ENCODE measurements around the gene TENM4. TPM values are rescaled to one million over a fixed set of nuclear protein-coding genes. Genes with fewer than 3 reads are reported as not detected.
"Not testable (repeated sequence)": the region's sequence is repeated elsewhere in the genome, so short reads cannot be mapped to it uniquely, and the experiment has no call there.

Gene TENM4
- polyA plus RNA-seq, 2 of the 4 experiments (the other 2 are of a cell fraction) = 0.06 to 0.31 TPM

DNA sequence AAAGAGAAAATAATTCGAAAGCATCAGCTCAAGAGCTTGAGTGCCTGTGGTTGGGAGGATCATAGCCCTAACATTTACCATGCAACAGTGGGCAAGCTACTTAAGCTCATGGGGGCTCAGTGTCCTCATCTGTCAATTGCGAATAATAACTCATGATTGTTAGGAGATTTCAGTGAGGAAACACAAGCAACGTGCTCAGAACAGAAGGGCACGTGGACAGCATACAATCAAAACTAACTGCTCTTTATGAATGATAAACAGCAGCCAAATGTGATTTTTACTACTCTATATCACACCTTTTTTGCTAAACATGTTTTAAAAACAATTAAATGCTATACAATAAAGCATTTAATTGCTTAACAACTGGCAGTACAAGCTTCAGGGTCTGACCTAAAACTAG lies 556.1 kb downstream of the TENM4 start:
- POLR2A ChIA-PET = no interaction called here
- 38% methylated on average over 4 of the region's 4 CpGs for WGBS (ENCODE audit: missing lambda C conversion rate)
- no peaks in the 10 kb centered on the region for H3K9me3 ChIP-seq
- H3K4me1 ChIP-seq = no peaks in the 10 kb centered on the region
- no peak overlapping the region for H3K4me3 ChIP-seq
- DNase-seq (ENCODE audit: low read depth in 1 of 2, low spot score in 1 of 2) (no peak), FAIRE-seq (no peak), ATAC-seq (no peak)
- CTCF ChIA-PET = interaction anchor here (0.9 to 1.9 kb wide), 2 partner anchors 12 to 17 kb away, joined by 3 to 8 read pairs; no protein-coding TSS in a partner anchor
- H3K27ac ChIP-seq = no peak overlapping the region
- TF ChIP-seq, protein P1, sequence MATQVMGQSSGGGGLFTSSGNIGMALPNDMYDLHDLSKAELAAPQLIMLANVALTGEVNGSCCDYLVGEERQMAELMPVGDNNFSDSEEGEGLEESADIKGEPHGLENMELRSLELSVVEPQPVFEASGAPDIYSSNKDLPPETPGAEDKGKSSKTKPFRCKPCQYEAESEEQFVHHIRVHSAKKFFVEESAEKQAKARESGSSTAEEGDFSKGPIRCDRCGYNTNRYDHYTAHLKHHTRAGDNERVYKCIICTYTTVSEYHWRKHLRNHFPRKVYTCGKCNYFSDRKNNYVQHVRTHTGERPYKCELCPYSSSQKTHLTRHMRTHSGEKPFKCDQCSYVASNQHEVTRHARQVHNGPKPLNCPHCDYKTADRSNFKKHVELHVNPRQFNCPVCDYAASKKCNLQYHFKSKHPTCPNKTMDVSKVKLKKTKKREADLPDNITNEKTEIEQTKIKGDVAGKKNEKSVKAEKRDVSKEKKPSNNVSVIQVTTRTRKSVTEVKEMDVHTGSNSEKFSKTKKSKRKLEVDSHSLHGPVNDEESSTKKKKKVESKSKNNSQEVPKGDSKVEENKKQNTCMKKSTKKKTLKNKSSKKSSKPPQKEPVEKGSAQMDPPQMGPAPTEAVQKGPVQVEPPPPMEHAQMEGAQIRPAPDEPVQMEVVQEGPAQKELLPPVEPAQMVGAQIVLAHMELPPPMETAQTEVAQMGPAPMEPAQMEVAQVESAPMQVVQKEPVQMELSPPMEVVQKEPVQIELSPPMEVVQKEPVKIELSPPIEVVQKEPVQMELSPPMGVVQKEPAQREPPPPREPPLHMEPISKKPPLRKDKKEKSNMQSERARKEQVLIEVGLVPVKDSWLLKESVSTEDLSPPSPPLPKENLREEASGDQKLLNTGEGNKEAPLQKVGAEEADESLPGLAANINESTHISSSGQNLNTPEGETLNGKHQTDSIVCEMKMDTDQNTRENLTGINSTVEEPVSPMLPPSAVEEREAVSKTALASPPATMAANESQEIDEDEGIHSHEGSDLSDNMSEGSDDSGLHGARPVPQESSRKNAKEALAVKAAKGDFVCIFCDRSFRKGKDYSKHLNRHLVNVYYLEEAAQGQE (IDR thresholded peaks at IDR 0.05) = no peak
- TF ChIP-seq HEYL (CRISPR knock-in tag; IDR thresholded peaks at IDR 0.05) (no peak), ZNF302 (CRISPR knock-in tag; IDR thresholded peaks at IDR 0.05) (no peak), MAFK (IDR thresholded peaks at IDR 0.05; ENCODE audit: partially characterized antibody) (no peak), JUN (IDR thresholded peaks at IDR 0.05) (no peak), HOXB5 (CRISPR knock-in tag; IDR thresholded peaks at IDR 0.05) (no peak), POLR2A (IDR thresholded peaks at IDR 0.05; ENCODE audit: low read length) (no peak), ZC3H11A (IDR thresholded peaks at IDR 0.05) (no peak), SMC3 (IDR thresholded peaks at IDR 0.05) (no peak)
- TF ChIP-seq, protein P2, sequence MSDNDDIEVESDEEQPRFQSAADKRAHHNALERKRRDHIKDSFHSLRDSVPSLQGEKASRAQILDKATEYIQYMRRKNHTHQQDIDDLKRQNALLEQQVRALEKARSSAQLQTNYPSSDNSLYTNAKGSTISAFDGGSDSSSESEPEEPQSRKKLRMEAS (IDR thresholded peaks at IDR 0.05) = no peak
- TF ChIP-seq, protein P3, sequence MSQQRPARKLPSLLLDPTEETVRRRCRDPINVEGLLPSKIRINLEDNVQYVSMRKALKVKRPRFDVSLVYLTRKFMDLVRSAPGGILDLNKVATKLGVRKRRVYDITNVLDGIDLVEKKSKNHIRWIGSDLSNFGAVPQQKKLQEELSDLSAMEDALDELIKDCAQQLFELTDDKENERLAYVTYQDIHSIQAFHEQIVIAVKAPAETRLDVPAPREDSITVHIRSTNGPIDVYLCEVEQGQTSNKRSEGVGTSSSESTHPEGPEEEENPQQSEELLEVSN (IDR thresholded peaks at IDR 0.05; ENCODE audit: borderline replicate concordance, low read depth) = no peak
- no peak overlapping the region for H3K4me2 ChIP-seq

DNA sequence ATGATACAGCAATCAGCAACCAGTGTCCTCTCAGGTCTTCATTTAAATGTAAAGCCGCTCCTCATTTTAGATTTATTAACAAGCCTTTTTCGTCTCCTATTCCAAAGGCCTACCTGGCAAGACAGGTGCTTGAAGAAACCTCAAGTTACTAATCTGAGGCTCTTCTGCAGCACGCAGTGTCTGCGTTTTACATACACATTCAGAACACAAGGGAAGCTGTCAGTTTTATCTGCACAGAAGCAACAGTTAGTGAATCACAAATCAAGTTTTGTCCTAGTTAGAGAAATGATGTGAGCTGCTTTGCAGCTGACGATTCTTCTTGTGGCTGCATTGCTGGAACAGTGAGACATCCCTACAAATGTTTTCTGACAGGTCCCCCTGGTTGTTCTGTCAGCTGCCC lies 557.3 kb downstream of the TENM4 start:
- ATAC-seq (no peak), DNase-seq (ENCODE audit: low read depth in 1 of 2, low spot score in 1 of 2) (no peak), FAIRE-seq (no peak)
- H3K4me3 ChIP-seq = no peak overlapping the region
- H3K9me3 ChIP-seq = no peaks in the 10 kb centered on the region
- WGBS (ENCODE audit: missing lambda C conversion rate) = 62% methylated on average over 5 of the region's 5 CpGs
- H3K4me2 ChIP-seq = no peak overlapping the region
- ChIA-PET CTCF (no interaction called here), POLR2A (no interaction called here)
- no peak overlapping the region for H3K27ac ChIP-seq
- TF ChIP-seq, protein P4, sequence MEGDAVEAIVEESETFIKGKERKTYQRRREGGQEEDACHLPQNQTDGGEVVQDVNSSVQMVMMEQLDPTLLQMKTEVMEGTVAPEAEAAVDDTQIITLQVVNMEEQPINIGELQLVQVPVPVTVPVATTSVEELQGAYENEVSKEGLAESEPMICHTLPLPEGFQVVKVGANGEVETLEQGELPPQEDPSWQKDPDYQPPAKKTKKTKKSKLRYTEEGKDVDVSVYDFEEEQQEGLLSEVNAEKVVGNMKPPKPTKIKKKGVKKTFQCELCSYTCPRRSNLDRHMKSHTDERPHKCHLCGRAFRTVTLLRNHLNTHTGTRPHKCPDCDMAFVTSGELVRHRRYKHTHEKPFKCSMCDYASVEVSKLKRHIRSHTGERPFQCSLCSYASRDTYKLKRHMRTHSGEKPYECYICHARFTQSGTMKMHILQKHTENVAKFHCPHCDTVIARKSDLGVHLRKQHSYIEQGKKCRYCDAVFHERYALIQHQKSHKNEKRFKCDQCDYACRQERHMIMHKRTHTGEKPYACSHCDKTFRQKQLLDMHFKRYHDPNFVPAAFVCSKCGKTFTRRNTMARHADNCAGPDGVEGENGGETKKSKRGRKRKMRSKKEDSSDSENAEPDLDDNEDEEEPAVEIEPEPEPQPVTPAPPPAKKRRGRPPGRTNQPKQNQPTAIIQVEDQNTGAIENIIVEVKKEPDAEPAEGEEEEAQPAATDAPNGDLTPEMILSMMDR (IDR thresholded peaks at IDR 0.05) = no peak
- TF ChIP-seq NFE2L2 (conservative IDR thresholded peaks at IDR 0.05; ENCODE audit: low read length) (no peak), PHF8 (IDR thresholded peaks at IDR 0.05; ENCODE audit: borderline replicate concordance, low read depth) (no peak), ESRRA (IDR thresholded peaks at IDR 0.05; ENCODE audit: borderline replicate concordance, low read length) (no peak), HOXB13 (CRISPR knock-in tag; IDR thresholded peaks at IDR 0.05; ENCODE audit: low read depth) (no peak), MAFK (IDR thresholded peaks at IDR 0.05; ENCODE audit: partially characterized antibody) (no peak)
- TF ChIP-seq, protein P5, sequence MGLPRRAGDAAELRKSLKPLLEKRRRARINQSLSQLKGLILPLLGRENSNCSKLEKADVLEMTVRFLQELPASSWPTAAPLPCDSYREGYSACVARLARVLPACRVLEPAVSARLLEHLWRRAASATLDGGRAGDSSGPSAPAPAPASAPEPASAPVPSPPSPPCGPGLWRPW (IDR thresholded peaks at IDR 0.05) = no peak
- no peaks in the 10 kb centered on the region for H3K4me1 ChIP-seq

DNA sequence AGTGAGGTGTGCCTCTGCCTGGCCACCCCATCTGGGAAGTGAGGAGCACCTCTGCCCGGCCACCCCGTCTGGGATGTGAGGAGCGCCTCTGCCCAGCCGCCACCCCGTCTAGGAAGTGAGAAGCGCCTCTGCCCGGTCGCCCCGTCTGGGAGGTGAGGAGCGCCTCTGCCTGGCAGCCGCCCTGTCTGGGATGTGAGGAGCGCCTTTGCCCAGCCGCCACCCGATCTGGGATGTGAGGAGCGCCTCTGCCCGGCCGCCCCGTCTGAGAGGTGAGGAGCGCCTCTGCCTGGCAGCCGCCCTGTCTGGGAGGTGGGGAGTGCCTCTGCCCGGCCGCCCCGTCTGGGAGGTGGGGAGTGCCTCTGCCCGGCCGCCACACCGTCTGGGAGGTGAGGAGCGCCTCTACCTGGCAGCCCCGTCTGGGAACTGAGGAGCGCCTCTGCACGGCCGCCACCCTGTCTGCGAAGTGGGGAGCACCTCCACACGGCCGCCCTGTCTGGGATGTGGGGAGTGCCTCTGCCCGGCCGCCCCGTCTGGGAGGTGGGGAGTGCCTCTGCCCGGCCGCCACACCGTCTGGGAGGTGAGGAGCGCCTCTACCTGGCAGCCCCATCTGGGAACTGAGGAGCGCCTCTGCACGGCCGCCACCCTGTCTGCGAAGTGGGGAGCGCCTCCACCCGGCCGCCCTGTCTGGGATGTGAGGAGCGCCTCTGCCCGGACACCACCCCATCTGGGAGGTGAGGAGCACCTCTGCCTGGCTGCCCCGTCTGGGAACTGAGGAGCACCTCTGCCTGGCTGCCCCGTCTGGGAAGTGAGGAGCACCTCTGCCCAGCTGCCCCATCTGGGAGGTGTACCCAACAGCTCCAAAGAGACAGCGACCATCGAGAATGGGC lies 561.5 kb downstream of the TENM4 start:
- H3K4me3 ChIP-seq; H3K4me2 ChIP-seq; ATAC-seq; CTCF ChIA-PET; H3K4me1 ChIP-seq; FAIRE-seq; H3K27ac ChIP-seq; DNase-seq (ENCODE audit: low read depth in 1 of 2, low spot score in 1 of 2); POLR2A ChIA-PET; H3K9me3 ChIP-seq: not testable (repeated sequence)
- 78% methylated on average over 11 of the region's 54 CpGs for WGBS (ENCODE audit: missing lambda C conversion rate)
